Pancreas (tissue), 10 donors: Measurements from ENCODE around the gene ST7. TPM values are rescaled to one million over a fixed set of nuclear protein-coding genes. Genes with fewer than 3 reads are reported as not detected.
A peak's percentile ranks its signal among the peaks of the same experiment; 100 is the strongest.

Source experiments
- ATAC-seq, 4 donors: fragments of 200-7000 bp; cut with Tn5 transposase; one replicate each; pipeline versions ENCODE4 v1.8.0 to v1.9.1; 2020; ENCODE audit warnings: mild to moderate bottlenecking in 4 of 4, moderate library complexity in 4 of 4
- DNase-seq, 6 donors: peaks; one replicate each; pipeline ENCODE4 v3.0.0-alpha.2; 2020
- FAIRE-seq: peaks from 2 replicates; lab custom pipeline; 2012; peaks lifted over from hg19 to GRCh38; lab: Jason Lieb, UNC
- H3K27ac ChIP-seq, 4 donors: fragments of 200-600 bp; sonication (generic); 1 replicate in 3 of 4; 2 replicates in 1 of 4; pipeline versions ENCODE4 v1.5.0 to v1.8.0; 2020
- H3K27me3 ChIP-seq, 4 donors: fragments of 200-600 bp; one replicate each; pipeline ENCODE4 v1.8.0; 2021
- H3K36me3 ChIP-seq, 3 donors: fragments of 200-600 bp; sonication (generic) in 1 of 3; one replicate each; pipeline versions ENCODE4 v1.5.0 to v1.8.0; 2020 to 2021
- H3K4me1 ChIP-seq, 3 donors: fragments of 200-600 bp; one replicate each; pipeline ENCODE4 v1.8.0; 2021
- H3K4me3 ChIP-seq, 4 donors: fragments of 200-600 bp; sonication (generic) in 2 of 4; one replicate each; pipeline versions ENCODE4 v1.5.0 to v1.8.0; 2020 to 2021
- H3K9me3 ChIP-seq, 4 donors: fragments of 200-600 bp; one replicate each; pipeline ENCODE4 v1.8.0; 2021
- CTCF ChIP-seq, 4 donors: fragments of 200-600 bp; sonication (generic) in 3 of 4; IDR thresholded peaks; one replicate each; pipeline versions ENCODE4 v1.5.0 to v1.8.0; 2021; ENCODE audit warnings: antibody characterized with exemption in 4 of 4
- WGBS, 2 donors: extraction: QIAGEN DNeasy Blood & Tissue Kit; methylation state at CpG; one replicate each; pipeline ENCODE4 v1.1.7; 2013; 5-methylcytosine and 5-hydroxymethylcytosine counted together
- intact Hi-C, 3 donors: fragments of 100-400 bp; cut with DNase I; formaldehyde crosslinking; loops; one replicate each; pipeline versions ENCODE4 v1.11.1 to v1.14.2; 2022
- polyA plus RNA-seq, 2 donors: library from polyadenylated mRNA; stranded (reverse); fragments of 200-250 nt; gene quantifications; one replicate each; pipeline ENCODE4 v1.2.3, GENCODE V29; 2013
- total RNA-seq, 6 donors: library from RNA; stranded (reverse); fragmentation: NEBNext Ultra II Directional in 4 of 6; extraction: Animal tissue kit (Norgen Biotek cat#: 25700) in 4 of 6; gene quantifications; one replicate each; pipeline versions ENCODE4 v1.2.1 to v1.2.4, GENCODE V29; 2021 to 2023
- donor health status: healthy with polysubstance abuse.
- donor health status: DM: no; HTN: no; CAD: no; lungs with moderate emphysema.
- donor health status: DM: no; HTN: no; CAD: no.
- donor health status: control.
- donor health status: control.
- donor health status: Bipolar disorder and iron deficiency.
- donor health status: DM: yes; HTN: yes; CAD: no.
- donor health status: DM: no; HTN: no; CAD: no.
- donor health status: DM: no; HTN: no; CAD: no.
- donor health status: DM: yes; HTN: yes; CAD: no.

The ST7 gene
- total and polyA plus RNA-seq, 8 donors: 8.2 to 20.2 (median 17.1) TPM

GRCh38 chr7:117065571-117066150 lies 112.4 kb downstream of the ST7 start:
- FAIRE-seq (no peak), DNase-seq (no peak), ATAC-seq (no peak)
- H3K9me3 ChIP-seq: no peaks in the 10 kb centered on the region
- H3K4me1 ChIP-seq: peaks cover 9 to 18% (median 16%) of the 10 kb centered on the region in 3 donors
- TF ChIP-seq CTCF (IDR thresholded peaks at IDR 0.05): no peak
- H3K36me3 ChIP-seq: no peaks in the 10 kb centered on the region
- no peak overlapping the region for H3K27ac ChIP-seq
- H3K27me3 ChIP-seq: no peaks in the 10 kb centered on the region
- intact Hi-C loops: loop anchor here in 1 of 3 donors (5.0 kb wide), 1 partner anchor 63 kb away; no protein-coding TSS in a partner anchor
- H3K4me3 ChIP-seq: no peak overlapping the region
- WGBS, 2 donors: 86 to 91% methylated on average over 3 of the region's 3 CpGs

DNA sequence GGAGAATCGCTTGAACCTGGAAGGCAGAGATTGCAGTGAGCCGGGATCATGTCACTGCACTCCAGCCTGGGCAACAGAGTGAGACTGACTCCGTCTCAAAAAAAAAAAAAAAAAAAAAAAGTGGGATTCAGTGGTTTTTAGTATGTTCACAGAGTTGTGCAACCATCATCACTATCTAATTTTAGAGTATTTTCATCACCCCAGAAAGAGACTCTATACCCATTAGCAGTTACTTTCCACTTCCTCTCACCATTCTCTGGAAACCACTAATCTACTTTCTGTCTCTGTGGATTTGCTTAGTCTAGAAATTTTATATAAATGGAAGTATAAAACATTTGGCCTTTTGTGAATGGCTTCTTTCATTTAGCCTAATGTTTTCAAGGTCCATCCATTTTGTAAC lies 113.4 kb downstream of the ST7 start:
- Histone ChIP-seq H3K27me3 (no peaks in the 10 kb centered on the region), H3K9me3 (no peaks in the 10 kb centered on the region), H3K4me1 (peaks cover 9 to 18% (median 16%) of the 10 kb centered on the region in 3 donors), H3K4me3 (no peak overlapping the region), H3K27ac (no peak overlapping the region), H3K36me3 (no peaks in the 10 kb centered on the region)
- intact Hi-C loops: loop anchor here in 1 of 3 donors (5.0 kb wide), 1 partner anchor 64 kb away; no protein-coding TSS in a partner anchor
- no peak for TF ChIP-seq CTCF (IDR thresholded peaks at IDR 0.05)
- FAIRE-seq (no peak), DNase-seq (no peak), ATAC-seq (peak in 2 of 4 donors; percentile 44 to 49)
- 97 to 100% methylated on average over 2 to 3 of the region's 3 CpGs for WGBS, 2 donors

DNA sequence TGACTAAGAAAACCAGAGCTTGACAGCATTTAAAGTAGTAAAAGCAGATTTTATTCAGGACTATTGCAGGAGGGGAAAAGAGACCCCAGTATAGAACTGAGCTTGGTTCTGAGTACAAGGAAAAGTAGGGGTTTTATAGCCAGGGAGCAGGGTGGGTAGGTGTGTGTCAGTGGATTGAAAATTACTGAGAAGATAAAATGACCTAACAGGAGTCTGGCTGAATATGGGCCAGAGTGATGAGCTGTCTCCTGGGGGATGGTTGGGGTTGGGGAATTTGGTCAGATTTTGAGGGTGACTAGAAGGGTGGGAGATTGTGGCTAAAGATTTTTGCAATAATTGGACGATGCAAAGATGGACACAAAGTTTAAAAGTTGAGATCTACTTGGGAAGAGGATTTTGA lies 114.0 kb downstream of the ST7 start:
- Histone ChIP-seq H3K4me1 (peaks cover 9 to 23% (median 20%) of the 10 kb centered on the region in 3 donors), H3K36me3 (no peaks in the 10 kb centered on the region), H3K27ac (no peak overlapping the region), H3K4me3 (no peak overlapping the region), H3K27me3 (no peaks in the 10 kb centered on the region), H3K9me3 (no peaks in the 10 kb centered on the region)
- WGBS, 2 donors: 91 to 92% methylated on average over 1 of the region's 1 CpG
- FAIRE-seq (no peak), DNase-seq (no peak), ATAC-seq (no peak)
- no peak for TF ChIP-seq CTCF (IDR thresholded peaks at IDR 0.05)
- intact Hi-C loops: loop anchor here in 1 of 3 donors (5.0 kb wide), 1 partner anchor 65 kb away; no protein-coding TSS in a partner anchor

- no peak overlapping the region for H3K4me3 ChIP-seq
- intact Hi-C loops: loop anchor here in 1 of 3 donors (5.0 kb wide), 1 partner anchor 66 kb away; no protein-coding TSS in a partner anchor
- peak overlapping the region in 1 of 4 donors; percentile 13 for H3K27ac ChIP-seq
- no peak for TF ChIP-seq CTCF (IDR thresholded peaks at IDR 0.05)
- FAIRE-seq (no peak), ATAC-seq (peak; percentile 48 to 75 (median 64)), DNase-seq (peak in 4 of 6 donors; percentile 27 to 42 (median 31))
- peaks cover 9 to 33% (median 30%) of the 10 kb centered on the region in 3 donors for H3K4me1 ChIP-seq
- H3K27me3 ChIP-seq: no peaks in the 10 kb centered on the region
- WGBS, 2 donors: 53 to 58% methylated on average over 5 of the region's 5 CpGs
- no peaks in the 10 kb centered on the region for H3K9me3 ChIP-seq
- H3K36me3 ChIP-seq: no peaks in the 10 kb centered on the region
Observed at GRCh38 chr7:117068511-117069145, 115.3 kb downstream of the ST7 start.
